Sigmoid colon (tissue), 7 donors: ENCODE data around the gene KCTD17. TPM values are rescaled to one million over a fixed set of nuclear protein-coding genes. Genes with fewer than 3 reads are reported as not detected.

Source experiments
- DNase-seq: peaks from one replicate; pipeline ENCODE4 v3.0.0-alpha.2; 2019
- H3K27ac ChIP-seq, 4 donors: fragments of 200-600 bp; sonication (generic); one replicate each; pipeline ENCODE4 v1.5.1; 2016 to 2019; ENCODE audit warnings: mild to moderate bottlenecking in 1 of 4
- H3K27me3 ChIP-seq, 3 donors: fragments of 200-600 bp; sonication (generic); one replicate each; pipeline ENCODE4 v1.5.1; 2019; ENCODE audit warnings: mild to moderate bottlenecking in 1 of 3
- H3K36me3 ChIP-seq, 4 donors: fragments of 200-600 bp; sonication (generic); one replicate each; pipeline ENCODE4 v1.5.1; 2016 to 2019
- H3K4me1 ChIP-seq, 4 donors: fragments of 200-600 bp; sonication (generic); one replicate each; pipeline ENCODE4 v1.5.1; 2017 to 2019
- H3K4me3 ChIP-seq, 4 donors: fragments of 200-600 bp; sonication (generic); one replicate each; pipeline ENCODE4 v1.5.1; 2017 to 2019; ENCODE audit warnings: mild to moderate bottlenecking in 2 of 4, moderate library complexity in 1 of 4
- H3K9me3 ChIP-seq, 4 donors: fragments of 200-600 bp in 3 of 4; sonication (generic) in 3 of 4; one replicate each; pipeline versions ENCODE4 v1.5.1 to v1.6.1; 2013 to 2019
- EP300 ChIP-seq, 4 donors: sonication (generic); formaldehyde crosslinking; IDR thresholded peaks; one replicate each; pipeline ENCODE4 v1.6.1; 2017; ENCODE audit warnings: antibody characterized with exemption in 4 of 4
- POLR2A ChIP-seq, 2 donors: fragments of 450-650 bp; IDR thresholded peaks; one replicate each; pipeline ENCODE4 v1.6.1; 2016; ENCODE audit warnings: antibody characterized with exemption in 2 of 2, mild to moderate bottlenecking in 2 of 2, moderate library complexity in 2 of 2
- POLR2AphosphoS5 ChIP-seq, 4 donors: sonication (generic); formaldehyde crosslinking; IDR thresholded peaks; one replicate each; pipeline ENCODE4 v1.6.1; 2017; ENCODE audit warnings: antibody characterized with exemption in 4 of 4
- WGBS, 2 donors: extraction: QIAGEN DNeasy Blood & Tissue Kit; methylation state at CpG; one replicate each; pipeline ENCODE4 v1.1.7; 2013; 5-methylcytosine and 5-hydroxymethylcytosine counted together
- intact Hi-C: fragments of 100-400 bp; cut with DNase I; formaldehyde crosslinking; loops from one replicate; pipeline ENCODE4 v1.15.1; 2023
- polyA plus RNA-seq, 3 donors: library from polyadenylated mRNA; stranded (reverse); fragments of 200-250 nt; gene quantifications; one replicate each; pipeline ENCODE4 v1.2.3, GENCODE V29; 2013
- total RNA-seq, 4 donors: library from RNA; depleted of rRNA; stranded (reverse); fragments of >200 nt; gene quantifications; one replicate each; pipeline ENCODE4 v1.1.0, GENCODE V29; 2016
- TF ChIP-seq, protein P1 (sequence below), 4 experiments: fragments of 450-650 bp in 3 of 4; fragments of 200-600 bp in 1 of 4; IDR thresholded peaks; one replicate each; pipeline ENCODE4 v1.5.1; 2016 to 2019; ENCODE audit warnings: antibody characterized with exemption in 4 of 4, mild to moderate bottlenecking in 3 of 4, moderate library complexity in 2 of 4
- donor health status: healthy with polysubstance abuse.
- donor health status: Bipolar disorder and iron deficiency.
- donor health status: healthy.

Gene KCTD17
- total and polyA plus RNA-seq, 7 donors, result 17.8 to 55.5 (median 30.1) TPM

DNA sequence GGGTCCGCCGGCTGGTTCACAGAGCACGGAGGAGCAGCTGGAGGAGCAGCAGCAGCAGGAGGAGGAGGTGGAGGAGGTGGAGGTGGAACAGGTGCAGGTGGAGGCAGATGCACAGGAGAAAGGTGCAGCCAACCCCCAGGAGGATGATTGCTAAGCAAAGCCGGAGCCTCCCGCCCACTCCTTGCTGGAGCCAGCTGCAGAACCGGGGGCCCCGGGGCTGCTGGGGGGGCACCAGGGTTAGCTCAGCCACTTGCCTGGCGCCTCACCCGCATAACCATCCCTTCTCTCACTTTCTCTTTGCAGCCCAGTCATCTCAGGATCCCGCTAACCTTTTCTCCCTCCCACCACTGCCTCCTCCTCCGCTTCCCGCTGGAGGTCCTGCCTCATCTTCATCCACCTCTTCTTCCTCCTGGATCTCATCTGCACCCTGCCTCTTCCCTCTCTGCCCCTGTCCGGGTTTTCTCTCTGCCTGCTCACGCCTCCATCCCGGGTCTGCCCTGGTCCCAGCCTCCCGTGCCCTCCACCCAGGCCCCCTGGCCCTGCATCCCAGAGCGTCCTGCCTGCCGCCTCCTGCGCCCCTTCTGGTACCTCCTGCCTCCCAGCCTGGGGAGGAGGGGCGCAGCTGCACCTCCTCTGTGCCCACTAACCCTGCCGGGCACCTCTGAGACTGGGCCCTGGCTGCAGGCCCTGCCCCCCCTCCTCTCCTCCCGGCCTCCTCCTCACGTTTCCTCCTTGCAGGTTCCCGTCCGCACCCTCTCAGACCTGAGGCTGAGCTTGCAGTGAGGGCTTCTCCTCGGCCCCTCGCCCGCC lies 9.5 kb downstream of the KCTD17 start:
- WGBS, 2 donors, result 80 to 85% methylated on average over 28 of the region's 28 CpGs
- Histone ChIP-seq H3K4me3 (no peak overlapping the region), H3K27me3 (no peaks in the 10 kb centered on the region), H3K27ac (no peak overlapping the region), H3K4me1 (no peaks in the 10 kb centered on the region), H3K9me3 (no peaks in the 10 kb centered on the region), H3K36me3 (peaks cover 0 to 54% (median 24%) of the 10 kb centered on the region in 4 donors)
- no peak for DNase-seq
- TF ChIP-seq, protein P1, sequence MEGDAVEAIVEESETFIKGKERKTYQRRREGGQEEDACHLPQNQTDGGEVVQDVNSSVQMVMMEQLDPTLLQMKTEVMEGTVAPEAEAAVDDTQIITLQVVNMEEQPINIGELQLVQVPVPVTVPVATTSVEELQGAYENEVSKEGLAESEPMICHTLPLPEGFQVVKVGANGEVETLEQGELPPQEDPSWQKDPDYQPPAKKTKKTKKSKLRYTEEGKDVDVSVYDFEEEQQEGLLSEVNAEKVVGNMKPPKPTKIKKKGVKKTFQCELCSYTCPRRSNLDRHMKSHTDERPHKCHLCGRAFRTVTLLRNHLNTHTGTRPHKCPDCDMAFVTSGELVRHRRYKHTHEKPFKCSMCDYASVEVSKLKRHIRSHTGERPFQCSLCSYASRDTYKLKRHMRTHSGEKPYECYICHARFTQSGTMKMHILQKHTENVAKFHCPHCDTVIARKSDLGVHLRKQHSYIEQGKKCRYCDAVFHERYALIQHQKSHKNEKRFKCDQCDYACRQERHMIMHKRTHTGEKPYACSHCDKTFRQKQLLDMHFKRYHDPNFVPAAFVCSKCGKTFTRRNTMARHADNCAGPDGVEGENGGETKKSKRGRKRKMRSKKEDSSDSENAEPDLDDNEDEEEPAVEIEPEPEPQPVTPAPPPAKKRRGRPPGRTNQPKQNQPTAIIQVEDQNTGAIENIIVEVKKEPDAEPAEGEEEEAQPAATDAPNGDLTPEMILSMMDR (IDR thresholded peaks at IDR 0.05), result no peak
- TF ChIP-seq EP300 (IDR thresholded peaks at IDR 0.05) (no peak), POLR2AphosphoS5 (IDR thresholded peaks at IDR 0.05) (no peak), POLR2A (IDR thresholded peaks at IDR 0.05) (no peak)
- intact Hi-C loops, result no loop called here

DNA sequence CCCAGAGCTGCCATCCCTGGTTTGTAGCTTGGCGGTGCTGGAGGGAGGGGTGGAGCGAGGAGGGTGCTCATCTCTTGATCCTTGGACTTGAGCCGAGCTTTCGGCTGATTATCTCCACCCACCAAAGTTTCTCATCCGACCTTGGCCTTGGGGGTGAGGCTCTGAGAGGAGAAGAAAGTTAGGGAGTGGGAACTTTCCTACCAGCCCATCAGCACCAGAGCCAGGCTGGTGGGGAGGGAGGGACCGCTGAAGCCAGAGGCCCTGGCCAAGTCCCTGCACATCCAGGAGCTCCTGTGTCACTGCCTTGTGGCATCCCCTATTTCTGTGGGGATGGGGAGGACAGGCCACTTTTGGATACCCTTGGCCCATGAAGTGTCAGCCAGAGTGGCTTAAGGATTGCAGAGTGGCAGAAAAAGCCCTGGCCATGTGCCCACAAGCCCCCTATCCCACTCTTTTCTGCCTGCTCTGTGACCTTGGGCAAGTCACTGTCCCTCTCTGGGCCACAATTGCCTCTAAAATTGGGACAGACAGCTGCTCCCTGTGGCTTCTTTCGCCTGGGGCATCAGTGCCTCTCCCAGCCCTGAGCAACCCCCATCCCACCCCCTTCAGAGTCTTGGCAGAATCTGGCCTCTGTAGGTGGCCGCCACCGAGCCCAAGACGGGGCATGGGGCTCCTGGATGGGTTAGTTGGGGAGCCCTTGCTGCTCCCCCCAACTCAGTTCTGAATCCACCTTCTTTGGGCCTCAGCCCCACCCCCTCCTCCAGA lies 10.3 kb downstream of the KCTD17 start:
- 85 to 87% methylated on average over 10 of the region's 10 CpGs for WGBS, 2 donors
- H3K4me3 ChIP-seq, result no peak overlapping the region
- peaks cover 0 to 46% (median 20%) of the 10 kb centered on the region in 4 donors for H3K36me3 ChIP-seq
- no peaks in the 10 kb centered on the region for H3K4me1 ChIP-seq
- H3K27ac ChIP-seq, result no peak overlapping the region
- no peak for TF ChIP-seq POLR2AphosphoS5 (IDR thresholded peaks at IDR 0.05)
- TF ChIP-seq, protein P1 (IDR thresholded peaks at IDR 0.05), result no peak
- no peaks in the 10 kb centered on the region for H3K9me3 ChIP-seq
- no peaks in the 10 kb centered on the region for H3K27me3 ChIP-seq
- DNase-seq, result no peak
- intact Hi-C loops, result no loop called here

DNA sequence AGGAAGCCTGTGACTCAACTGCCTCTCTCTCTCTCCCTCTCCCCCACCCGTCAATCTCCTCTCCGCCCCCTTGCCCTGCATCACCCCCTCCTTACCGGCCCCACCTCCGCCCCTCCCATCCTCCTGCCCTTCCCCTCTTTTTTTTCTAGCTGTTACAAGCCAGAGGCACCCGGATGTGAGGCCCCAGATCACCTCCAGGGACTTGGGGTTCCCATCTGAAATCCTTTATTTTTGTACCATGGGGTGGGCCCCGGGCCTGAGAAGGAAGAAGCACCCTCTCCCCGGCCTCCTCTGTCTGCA lies 10.8 kb downstream of the KCTD17 start:
- 30 to 55% methylated on average over 7 of the region's 7 CpGs for WGBS, 2 donors
- H3K27ac ChIP-seq, result no peak overlapping the region
- H3K4me3 ChIP-seq, result no peak overlapping the region
- TF ChIP-seq, protein P1 (IDR thresholded peaks at IDR 0.05), result no peak
- TF ChIP-seq POLR2AphosphoS5 (IDR thresholded peaks at IDR 0.05) (no peak), POLR2A (IDR thresholded peaks at IDR 0.05) (no peak), EP300 (IDR thresholded peaks at IDR 0.05) (no peak)
- intact Hi-C loops, result no loop called here
- peaks cover 0 to 4% (median 1%) of the 10 kb centered on the region in 3 donors for H3K27me3 ChIP-seq
- no peaks in the 10 kb centered on the region for H3K4me1 ChIP-seq
- H3K36me3 ChIP-seq, result peaks cover 0 to 41% (median 18%) of the 10 kb centered on the region in 4 donors
- no peaks in the 10 kb centered on the region for H3K9me3 ChIP-seq
- no peak for DNase-seq

DNA sequence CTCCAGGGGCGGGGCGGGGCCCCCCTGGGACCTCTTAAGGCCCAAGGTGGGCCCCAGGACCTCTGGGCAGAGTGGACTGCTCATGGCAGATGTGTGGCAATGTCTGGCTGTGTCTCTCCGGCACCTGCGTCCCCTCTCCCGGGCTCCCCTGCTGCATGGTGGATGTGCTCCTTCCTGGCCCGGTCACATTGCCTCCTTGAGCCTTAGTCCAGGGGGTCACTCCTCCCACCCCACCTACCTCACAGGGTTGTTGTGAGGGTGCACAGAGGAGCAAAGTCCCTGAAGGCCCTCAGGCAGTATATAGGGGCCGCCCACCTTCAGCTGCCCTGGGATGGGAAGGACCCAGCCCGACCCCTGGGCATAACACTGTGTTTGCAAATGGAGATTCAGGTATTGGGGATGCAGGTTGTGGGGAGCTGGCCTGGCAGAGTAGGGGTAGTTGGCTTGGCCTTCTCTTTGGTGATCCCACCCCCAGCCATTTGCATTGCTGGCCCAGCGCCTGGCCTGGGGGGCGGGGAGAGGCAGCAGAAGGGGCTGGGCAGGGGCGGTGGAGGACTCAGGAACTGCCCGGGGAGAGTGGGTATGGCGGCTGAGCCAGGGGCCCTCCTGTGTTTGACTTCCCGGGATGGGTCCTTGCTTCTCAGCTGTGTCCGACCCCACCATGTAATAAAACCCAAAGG lies 11.3 kb downstream of the KCTD17 start:
- Histone ChIP-seq H3K9me3 (no peaks in the 10 kb centered on the region), H3K4me1 (no peaks in the 10 kb centered on the region), H3K27ac (no peak overlapping the region), H3K27me3 (peaks cover 0 to 10% (median 6%) of the 10 kb centered on the region in 3 donors), H3K4me3 (no peak overlapping the region), H3K36me3 (peaks cover 0 to 36% (median 14%) of the 10 kb centered on the region in 4 donors)
- intact Hi-C loops, result no loop called here
- TF ChIP-seq EP300 (IDR thresholded peaks at IDR 0.05), result no peak
- TF ChIP-seq, protein P1 (IDR thresholded peaks at IDR 0.05), result no peak
- no peak for TF ChIP-seq POLR2A (IDR thresholded peaks at IDR 0.05)
- no peak for TF ChIP-seq POLR2AphosphoS5 (IDR thresholded peaks at IDR 0.05)
- 68 to 82% methylated on average over 15 of the region's 15 CpGs for WGBS, 2 donors
- no peak for DNase-seq
